Neuronal stem cell (in vitro differentiated cells): ENCODE measurements around the gene RAP1GAP2.

Experiments
- DNase-seq: peaks from one replicate; pipeline ENCODE4 v3.0.0-alpha.2; 2013; ENCODE audit warnings: low spot score
- H2AFZ ChIP-seq: one replicate; pipeline ENCODE4 v1.6.1; 2013; ENCODE audit warnings: mild to moderate bottlenecking, low read length, inconsistent platforms
- H2AK5ac ChIP-seq: 2 replicates; pipeline ENCODE4 v1.6.1; 2013; ENCODE audit warnings: low read depth, mild to moderate bottlenecking, inconsistent platforms, low read length, moderate library complexity, mixed read lengths
- H2BK120ac ChIP-seq: 2 replicates; pipeline ENCODE4 v1.6.1; 2013; ENCODE audit warnings: low read depth, mild to moderate bottlenecking, inconsistent platforms, low read length, moderate library complexity, mixed read lengths
- H2BK12ac ChIP-seq: one replicate; pipeline ENCODE4 v1.6.1; 2013; ENCODE audit warnings: low read length, inconsistent platforms
- H2BK15ac ChIP-seq: 2 replicates; pipeline ENCODE4 v1.6.1; 2013; ENCODE audit warnings: mild to moderate bottlenecking, low read length, inconsistent platforms, mixed read lengths
- H2BK5ac ChIP-seq: one replicate; pipeline ENCODE4 v1.6.1; 2013; ENCODE audit warnings: inconsistent platforms, mild to moderate bottlenecking, low read length, moderate library complexity
- H3K14ac ChIP-seq: one replicate; pipeline ENCODE4 v1.6.1; 2013; ENCODE audit warnings: low read length, inconsistent platforms
- H3K18ac ChIP-seq: 2 replicates; pipeline ENCODE4 v1.6.1; 2013; ENCODE audit warnings: low read length, inconsistent platforms
- H3K23ac ChIP-seq: 2 replicates; pipeline ENCODE4 v1.6.1; 2013; ENCODE audit warnings: low read depth, mild to moderate bottlenecking, mixed read lengths, low read length, inconsistent platforms; ENCODE audit not compliant: poor library complexity
- H3K27ac ChIP-seq: replicated peaks from 3 replicates; pipeline ENCODE4 v1.5.1; 2013; ENCODE audit warnings: low read length, inconsistent platforms
- H3K27me3 ChIP-seq, 3 experiments: 2 replicates each; pipeline ENCODE4 v1.6.1; 2013; ENCODE audit warnings: low read length in 3 of 3, mild to moderate bottlenecking in 2 of 3, inconsistent platforms in 1 of 3, low read depth in 1 of 3, mixed read lengths in 1 of 3, moderate library complexity in 1 of 3; ENCODE audit not compliant: control insufficient read depth in 3 of 3, insufficient read depth in 3 of 3
- H3K36me3 ChIP-seq, 2 donors: replicated peaks in 1 of 2; 2 replicates each; pipeline ENCODE4 v1.6.1; 2013; ENCODE audit warnings: low read length in 2 of 2; ENCODE audit not compliant: control insufficient read depth in 2 of 2, insufficient read depth in 2 of 2
- H3K4ac ChIP-seq: 2 replicates; pipeline ENCODE4 v1.6.1; 2013; ENCODE audit warnings: inconsistent platforms, mild to moderate bottlenecking, low read length, moderate library complexity
- H3K4me1 ChIP-seq, 2 donors: 1 replicate in 1 of 2; 2 replicates in 1 of 2; pipeline ENCODE4 v1.6.1; 2013; ENCODE audit warnings: low read length in 2 of 2, low read depth in 1 of 2; ENCODE audit not compliant: control insufficient read depth in 2 of 2, insufficient read depth in 1 of 2
- H3K4me2 ChIP-seq: one replicate; pipeline ENCODE4 v1.6.1; 2013; ENCODE audit warnings: mild to moderate bottlenecking, low read length, inconsistent platforms; ENCODE audit not compliant: insufficient read depth, poor library complexity, severe bottlenecking
- H3K4me3 ChIP-seq, 2 donors: 2 replicates each; pipeline ENCODE4 v1.5.1; 2013; ENCODE audit warnings: low read length in 2 of 2, mild to moderate bottlenecking in 2 of 2, inconsistent platforms in 1 of 2, moderate library complexity in 1 of 2
- H3K79me1 ChIP-seq: one replicate; pipeline ENCODE4 v1.6.1; 2013; ENCODE audit warnings: low read depth, mild to moderate bottlenecking, inconsistent platforms, low read length, moderate library complexity
- H3K9ac ChIP-seq: one replicate; pipeline ENCODE4 v1.6.1; 2013; ENCODE audit warnings: mild to moderate bottlenecking, low read depth, low read length, inconsistent platforms; ENCODE audit not compliant: poor library complexity
- H3K9me3 ChIP-seq, 2 donors: replicated peaks in 1 of 2; 2 replicates each; pipeline versions ENCODE3 to v1.6.1; 2013; ENCODE audit warnings: low read length in 2 of 2, mild to moderate bottlenecking in 2 of 2, inconsistent platforms in 1 of 2, low read depth in 1 of 2, mixed read lengths in 1 of 2, moderate library complexity in 1 of 2; ENCODE audit not compliant: control insufficient read depth in 2 of 2, insufficient read depth in 1 of 2
- H4K8ac ChIP-seq: one replicate; pipeline ENCODE4 v1.6.1; 2013; ENCODE audit warnings: low read depth, mild to moderate bottlenecking, inconsistent platforms, low read length, moderate library complexity
- H4K91ac ChIP-seq: one replicate; pipeline ENCODE4 v1.6.1; 2013; ENCODE audit warnings: low read length, low read depth, mild to moderate bottlenecking, inconsistent platforms; ENCODE audit not compliant: poor library complexity
- WGBS, 2 donors: extraction: QIAGEN DNeasy Blood & Tissue Kit; methylation state at CpG; one replicate each; pipeline ENCODE4 v1.1.7; 2013; ENCODE audit warnings: missing lambda C conversion rate in 2 of 2, mixed read lengths in 1 of 2; ENCODE audit not compliant: insufficient read length in 2 of 2, insufficient replicate concordance in 1 of 2; ENCODE audit errors: extremely low coverage in 2 of 2; 5-methylcytosine and 5-hydroxymethylcytosine counted together

Gene RAP1GAP2

GRCh38 chr17:2994441-2994840 is 198.2 kb downstream of the RAP1GAP2 start:
- Histone ChIP-seq H4K91ac (no peak overlapping the region), H2BK12ac (no peak overlapping the region), H3K36me3 (no peaks in the 10 kb centered on the region), H2BK120ac (no peak overlapping the region), H2BK15ac (no peak overlapping the region), H3K4me1 (peaks cover 0 to 11% of the 10 kb centered on the region in 2 donors), H4K8ac (no peak overlapping the region), H3K18ac (no peak overlapping the region), H2AFZ (no peak overlapping the region), H2AK5ac (no peak overlapping the region), H3K4me3 (no peak overlapping the region), H3K23ac (no peak overlapping the region), H3K27me3 (no peaks in the 10 kb centered on the region), H3K9me3 (no peaks in the 10 kb centered on the region), H2BK5ac (no peak overlapping the region), H3K14ac (no peak overlapping the region), H3K4me2 (no peak overlapping the region), H3K9ac (no peak overlapping the region), H3K4ac (no peak overlapping the region), H3K79me1 (no peaks in the 10 kb centered on the region), H3K27ac (no peak overlapping the region)
- DNase-seq: no peak
- no CpG with 5 or more reads among the region's 6 CpGs for WGBS, 2 donors

- Histone ChIP-seq H3K4ac (no peak overlapping the region), H3K27me3 (no peaks in the 10 kb centered on the region), H2BK12ac (no peak overlapping the region), H2AFZ (peak overlapping the region; percentile 37), H3K9me3 (no peaks in the 10 kb centered on the region), H3K4me1 (peaks cover 0 to 11% of the 10 kb centered on the region in 2 donors), H2BK5ac (no peak overlapping the region), H2BK120ac (peak overlapping the region; percentile 29), H3K4me3 (no peak overlapping the region), H2AK5ac (no peak overlapping the region), H3K4me2 (no peak overlapping the region), H3K36me3 (no peaks in the 10 kb centered on the region), H3K18ac (peak overlapping the region; percentile 38), H2BK15ac (no peak overlapping the region), H4K8ac (no peak overlapping the region), H3K79me1 (no peaks in the 10 kb centered on the region), H3K27ac (no peak overlapping the region), H3K9ac (peak overlapping the region; percentile 82), H3K14ac (no peak overlapping the region), H4K91ac (no peak overlapping the region), H3K23ac (no peak overlapping the region)
- no peak for DNase-seq
- no CpG with 5 or more reads among the region's 22 CpGs for WGBS, 2 donors
These were observed 199.1 kb downstream of the RAP1GAP2 start for GRCh38 chr17:2995377-2995776.

GRCh38 chr17:2995886-2996809 is 199.9 kb downstream of the RAP1GAP2 start:
- no peak overlapping the region for H2BK5ac ChIP-seq
- H3K18ac ChIP-seq: no peak overlapping the region
- H3K4ac ChIP-seq: no peak overlapping the region
- H3K27ac ChIP-seq: no peak overlapping the region
- no peak overlapping the region for H3K4me2 ChIP-seq
- no peak overlapping the region for H3K23ac ChIP-seq
- no peaks in the 10 kb centered on the region for H3K79me1 ChIP-seq
- H2AFZ ChIP-seq: peak overlapping the region; percentile 37
- no peaks in the 10 kb centered on the region for H3K27me3 ChIP-seq
- H3K14ac ChIP-seq: no peak overlapping the region
- H4K91ac ChIP-seq: no peak overlapping the region
- H3K36me3 ChIP-seq: no peaks in the 10 kb centered on the region
- no peak overlapping the region for H2BK15ac ChIP-seq
- H3K4me3 ChIP-seq: no peak overlapping the region
- peak overlapping the region; percentile 29 for H2BK120ac ChIP-seq
- H2AK5ac ChIP-seq: no peak overlapping the region
- H3K9me3 ChIP-seq: no peaks in the 10 kb centered on the region
- WGBS, 2 donors: no CpG with 5 or more reads among the region's 17 CpGs
- H3K4me1 ChIP-seq: peaks cover 0 to 11% of the 10 kb centered on the region in 2 donors
- DNase-seq: no peak
- no peak overlapping the region for H3K9ac ChIP-seq
- no peak overlapping the region for H2BK12ac ChIP-seq
- no peak overlapping the region for H4K8ac ChIP-seq

- Histone ChIP-seq H3K4me2 (no peak overlapping the region), H3K27ac (no peak overlapping the region), H3K9ac (no peak overlapping the region), H2BK120ac (no peak overlapping the region), H3K9me3 (no peaks in the 10 kb centered on the region), H2AK5ac (no peak overlapping the region), H2BK15ac (no peak overlapping the region), H4K91ac (no peak overlapping the region), H3K4me1 (peaks cover 0 to 11% of the 10 kb centered on the region in 2 donors), H3K27me3 (no peaks in the 10 kb centered on the region), H3K23ac (no peak overlapping the region), H3K79me1 (no peaks in the 10 kb centered on the region), H4K8ac (no peak overlapping the region), H3K14ac (no peak overlapping the region), H3K4ac (no peak overlapping the region), H3K18ac (no peak overlapping the region), H2AFZ (no peak overlapping the region), H3K4me3 (no peak overlapping the region), H2BK12ac (no peak overlapping the region), H2BK5ac (no peak overlapping the region), H3K36me3 (no peaks in the 10 kb centered on the region)
- DNase-seq: no peak
- no CpG with 5 or more reads among the region's 11 CpGs for WGBS, 2 donors
These were observed 200.8 kb downstream of the RAP1GAP2 start for GRCh38 chr17:2996810-2997670.
